ENCODE measurements around the gene LPCAT4. TPM values are rescaled to one million over a fixed set of nuclear protein-coding genes. Genes with fewer than 3 reads are reported as not detected.

The LPCAT4 gene
- total and polyA plus RNA-seq, 9 of the 15 experiments (the other 6 are each of a cell fraction or from before 2014, with no cell fraction given) = 7.3 to 34.3 (median 14.4) TPM

DNA sequence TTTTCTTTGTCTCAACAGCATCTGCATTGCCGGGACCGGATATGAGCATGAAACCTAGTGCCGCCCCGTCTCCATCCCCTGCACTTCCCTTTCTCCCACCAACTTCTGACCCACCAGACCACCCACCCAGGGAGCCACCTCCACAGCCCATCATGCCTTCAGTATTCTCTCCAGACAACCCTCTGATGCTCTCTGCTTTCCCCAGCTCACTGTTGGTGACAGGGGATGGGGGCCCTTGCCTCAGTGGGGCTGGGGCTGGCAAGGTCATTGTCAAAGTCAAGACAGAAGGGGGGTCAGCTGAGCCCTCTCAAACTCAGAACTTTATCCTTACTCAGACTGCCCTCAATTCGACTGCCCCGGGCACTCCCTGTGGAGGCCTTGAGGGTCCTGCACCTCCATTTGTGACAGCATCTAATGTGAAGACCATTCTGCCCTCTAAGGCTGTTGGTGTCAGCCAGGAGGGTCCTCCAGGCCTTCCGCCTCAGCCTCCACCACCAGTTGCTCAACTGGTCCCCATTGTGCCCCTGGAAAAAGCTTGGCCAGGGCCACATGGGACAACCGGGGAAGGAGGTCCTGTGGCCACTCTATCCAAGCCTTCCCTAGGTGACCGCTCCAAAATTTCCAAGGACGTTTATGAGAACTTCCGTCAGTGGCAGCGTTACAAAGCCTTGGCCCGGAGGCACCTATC, 18.9 kb downstream of the LPCAT4 start:
- H3K4me1 ChIP-seq (replicated peaks in 1 of 2; ENCODE audit: control insufficient read depth in 2 of 2, insufficient read depth in 2 of 2, low read length in 2 of 2) = no peaks in the 10 kb centered on the region; a peak in 1 of 5 replicates
- H4K20me1 ChIP-seq (replicated peaks; ENCODE audit: control insufficient read depth, insufficient read depth, low read length) = no peaks in the 10 kb centered on the region
- no peak overlapping the region for H3K4me2 ChIP-seq (ENCODE audit: insufficient read depth, low read length)
- peaks cover 12 to 18% of the 10 kb centered on the region in 2 experiments for H3K27me3 ChIP-seq (ENCODE audit: control insufficient read depth in 2 of 2, insufficient read depth in 2 of 2, low read length in 2 of 2)
- no peaks in the 10 kb centered on the region for H3K9me1 ChIP-seq (ENCODE audit: control insufficient read depth, insufficient read depth, low read length)
- H3K9me3 ChIP-seq (replicated peaks; ENCODE audit: control insufficient read depth, insufficient read depth, low read depth, low read length) = peaks cover 4% of the 10 kb centered on the region
- no TSS peak for BruUV-seq (replicated peaks)
- DNase-seq (ENCODE audit: extremely low read depth in 1 of 4, low spot score in 3 of 4) = no peak
- no peak for ATAC-seq
- H3K36me3 ChIP-seq (ENCODE audit: control insufficient read depth, insufficient read depth, low read length) = no peaks in the 10 kb centered on the region
- TF ChIP-seq, protein P1, sequence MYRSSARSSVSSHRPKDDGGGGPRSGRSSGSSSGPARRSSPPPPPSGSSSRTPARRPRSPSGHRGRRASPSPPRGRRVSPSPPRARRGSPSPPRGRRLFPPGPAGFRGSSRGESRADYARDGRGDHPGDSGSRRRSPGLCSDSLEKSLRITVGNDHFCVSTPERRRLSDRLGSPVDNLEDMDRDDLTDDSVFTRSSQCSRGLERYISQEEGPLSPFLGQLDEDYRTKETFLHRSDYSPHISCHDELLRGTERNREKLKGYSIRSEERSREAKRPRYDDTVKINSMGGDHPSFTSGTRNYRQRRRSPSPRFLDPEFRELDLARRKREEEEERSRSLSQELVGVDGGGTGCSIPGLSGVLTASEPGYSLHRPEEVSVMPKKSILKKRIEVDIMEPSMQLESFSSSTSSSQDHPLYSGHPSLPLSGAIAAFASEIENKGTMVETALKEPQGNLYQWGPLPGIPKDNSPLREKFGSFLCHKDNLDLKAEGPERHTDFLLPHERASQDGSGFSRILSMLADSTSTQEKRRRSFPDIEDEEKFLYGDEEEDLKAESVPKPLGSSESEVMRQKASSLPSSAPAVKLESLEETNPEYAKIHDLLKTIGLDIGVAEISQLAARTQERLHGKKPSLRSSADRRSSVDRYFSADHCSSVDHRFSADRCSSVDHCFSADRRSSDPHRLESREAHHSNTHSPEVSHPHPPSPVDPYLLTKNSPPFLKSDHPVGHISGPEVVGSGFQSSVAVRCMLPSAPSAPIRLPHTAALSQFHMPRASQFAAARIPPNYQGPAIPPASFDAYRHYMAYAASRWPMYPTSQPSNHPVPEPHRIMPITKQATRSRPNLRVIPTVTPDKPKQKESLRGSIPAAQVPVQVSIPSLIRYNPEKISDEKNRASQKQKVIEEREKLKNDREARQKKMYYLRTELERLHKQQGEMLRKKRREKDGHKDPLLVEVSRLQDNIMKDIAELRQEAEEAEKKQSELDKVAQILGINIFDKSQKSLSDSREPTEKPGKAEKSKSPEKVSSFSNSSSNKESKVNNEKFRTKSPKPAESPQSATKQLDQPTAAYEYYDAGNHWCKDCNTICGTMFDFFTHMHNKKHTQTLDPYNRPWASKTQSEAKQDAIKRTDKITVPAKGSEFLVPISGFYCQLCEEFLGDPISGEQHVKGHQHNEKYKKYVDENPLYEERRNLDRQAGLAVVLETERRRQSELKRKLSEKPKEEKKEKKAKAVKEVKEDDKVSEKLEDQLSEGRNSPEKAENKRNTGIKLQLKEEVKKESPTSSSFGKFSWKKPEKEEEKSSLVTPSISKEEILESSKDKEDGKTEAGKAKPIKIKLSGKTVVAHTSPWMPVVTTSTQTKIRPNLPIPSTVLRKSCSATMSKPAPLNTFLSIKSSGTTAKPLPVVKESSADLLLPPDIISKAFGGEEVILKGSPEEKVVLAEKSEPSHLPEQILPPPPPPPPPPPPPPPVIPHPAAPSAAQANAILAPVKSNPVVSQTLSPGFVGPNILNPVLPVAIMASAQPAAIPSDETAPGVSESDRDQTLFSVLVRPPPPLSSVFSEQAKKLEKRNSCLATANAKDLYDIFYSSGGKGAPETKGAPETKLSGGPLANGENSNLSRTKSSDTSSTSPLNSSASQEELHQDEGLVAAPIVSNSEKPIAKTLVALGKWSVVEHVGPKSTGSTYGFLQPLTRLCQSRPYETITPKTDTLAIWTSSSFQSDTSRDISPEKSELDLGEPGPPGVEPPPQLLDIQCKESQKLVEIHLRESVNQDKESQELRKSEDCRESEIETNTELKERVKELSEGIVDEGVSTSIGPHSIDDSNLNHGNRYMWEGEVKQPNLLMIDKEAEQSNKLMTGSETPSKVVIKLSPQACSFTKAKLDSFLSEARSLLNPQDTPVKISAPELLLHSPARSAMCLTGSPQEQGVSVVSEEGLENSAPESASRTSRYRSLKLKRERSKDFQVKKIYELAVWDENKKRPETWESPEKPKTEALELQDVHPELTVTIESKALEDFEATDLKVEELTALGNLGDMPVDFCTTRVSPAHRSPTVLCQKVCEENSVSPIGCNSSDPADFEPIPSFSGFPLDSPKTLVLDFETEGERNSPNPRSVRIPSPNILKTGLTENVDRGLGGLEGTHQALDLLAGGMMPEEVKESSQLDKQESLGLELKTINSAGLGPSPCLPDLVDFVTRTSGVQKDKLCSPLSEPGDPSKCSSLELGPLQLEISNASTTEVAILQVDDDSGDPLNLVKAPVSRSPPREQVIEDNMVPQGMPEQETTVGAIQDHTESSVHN (IDR thresholded peaks at IDR 0.05; ENCODE audit: borderline replicate concordance in 1 of 2, low read depth in 1 of 2) = no peak
- TF ChIP-seq HSF4 (CRISPR knock-in tag; IDR thresholded peaks at IDR 0.05; ENCODE audit: borderline replicate concordance) (no peak), BRF2 (IDR thresholded peaks at IDR 0.05; ENCODE audit: borderline replicate concordance, insufficient read depth, insufficient read length) (no peak), NFXL1 (CRISPR knock-in tag; IDR thresholded peaks at IDR 0.05) (no peak), ZNF217 (CRISPR knock-in tag; IDR thresholded peaks at IDR 0.05) (no peak), BHLHE40 (IDR thresholded peaks at IDR 0.05; ENCODE audit: low read length) (no peak), RAD21 (CRISPR knock-in tag; conservative IDR thresholded peaks at IDR 0.05 in 1 of 2, IDR thresholded peaks at IDR 0.05 in 1 of 2) (no peak), RBM22 (IDR thresholded peaks at IDR 0.05; ENCODE audit: low read depth, low read length, poor library complexity, severe bottlenecking) (no peak)
- TF ChIP-seq, protein P2, sequence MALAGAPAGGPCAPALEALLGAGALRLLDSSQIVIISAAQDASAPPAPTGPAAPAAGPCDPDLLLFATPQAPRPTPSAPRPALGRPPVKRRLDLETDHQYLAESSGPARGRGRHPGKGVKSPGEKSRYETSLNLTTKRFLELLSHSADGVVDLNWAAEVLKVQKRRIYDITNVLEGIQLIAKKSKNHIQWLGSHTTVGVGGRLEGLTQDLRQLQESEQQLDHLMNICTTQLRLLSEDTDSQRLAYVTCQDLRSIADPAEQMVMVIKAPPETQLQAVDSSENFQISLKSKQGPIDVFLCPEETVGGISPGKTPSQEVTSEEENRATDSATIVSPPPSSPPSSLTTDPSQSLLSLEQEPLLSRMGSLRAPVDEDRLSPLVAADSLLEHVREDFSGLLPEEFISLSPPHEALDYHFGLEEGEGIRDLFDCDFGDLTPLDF (CRISPR knock-in tag; IDR thresholded peaks at IDR 0.05) = no peak
- no peak overlapping the region for H3K4me3 ChIP-seq
- intact Hi-C loops (cut with micrococcal nuclease) (no loop called here), in situ Hi-C loops (cut with MboI) (no loop called here)
- no peak overlapping the region for H3K27ac ChIP-seq (ENCODE audit: extremely low read depth, low read depth, low read length)
- H3K79me2 ChIP-seq (ENCODE audit: control insufficient read depth, insufficient read depth, low read length) = peaks cover 1% of the 10 kb centered on the region; the same call in 1 of the 3 replicates
- 18% methylated on average over 10 of the region's 13 CpGs for WGBS (ENCODE audit: insufficient coverage, low coverage, missing lambda C conversion rate)
- CTCF ChIA-PET (ENCODE audit: low intra/inter-chr PET ratio) = no interaction called here
- 0 out of 4 replicates have a peak overlapping the region, but pooled peaks of 1 of the 2 experiments have one; percentile 27 for H3K9ac ChIP-seq (ENCODE audit: insufficient read depth in 1 of 2, low read depth in 2 of 2, low read length in 2 of 2)
- POLR2A ChIA-PET = interaction anchor here (0.6 to 1.7 kb wide), 2 partner anchors 12 to 19 kb away, joined by 3 to 4 read pairs; no protein-coding TSS in a partner anchor
- FAIRE-seq = no peak
- H2AFZ ChIP-seq (ENCODE audit: low read depth, low read length) = no peak overlapping the region

Measured in K562 (cell line).